HCT116 (cell line): Measurements from ENCODE around the gene KLHDC10. TPM values are rescaled to one million over a fixed set of nuclear protein-coding genes. Genes with fewer than 3 reads are reported as not detected.

Experiments
- ATAC-seq: fragments of 200-7000 bp; cut with Tn5 transposase; 2 replicates; pipeline ENCODE4 v1.9.1; 2020; ENCODE audit warnings: mild to moderate bottlenecking, moderate library complexity
- BruUV-seq: library from RNA; stranded (reverse); fragments of 400-500 nt; replicated peaks from 2 replicates; lab custom pipeline; 2021; lab: Mats Ljungman, UMichigan
- CTCF ChIA-PET: fragments of 300-600 bp; sonication (Branson Sonifier 250); formaldehyde crosslinking; loops from one replicate; lab custom pipeline; 2021; ENCODE audit warnings: antibody characterized with exemption; lab: Charles Lee
- POLR2A ChIA-PET: fragments of 300-600, 350-600 bp; sonication (Branson Sonifier 250); formaldehyde crosslinking; loops from one replicate; lab custom pipeline; 2021; ENCODE audit warnings: antibody characterized with exemption; lab: Charles Lee
- RAD21 ChIA-PET, 2 experiments: fragments of 300-600 bp; sonication (Branson Sonifier 250); formaldehyde crosslinking; loops; one replicate each; lab custom pipeline; 2023; ENCODE audit warnings: low total read pairs in 2 of 2; ENCODE audit not compliant: uncharacterized antibody in 2 of 2, unreplicated experiment in 2 of 2, low non-redundant PET in 1 of 2; lab: Charles Lee
- DNase-seq: peaks from one replicate; pipeline ENCODE4 v3.0.0-alpha.2; 2010; ENCODE audit warnings: low read depth, low spot score
- H2AFZ ChIP-seq: fragments of 200-600 bp; shearing (Covaris generic), sonication (generic); 2 replicates; pipeline ENCODE4 v1.6.1; 2017; ENCODE audit warnings: low read depth, mixed run types, mixed read lengths, antibody characterized with exemption, low read length; ENCODE audit not compliant: poor library complexity, severe bottlenecking
- H3K27ac ChIP-seq: 2 replicates; pipeline ENCODE4 v1.5.1; 2012; ENCODE audit warnings: low read depth, low read length
- H3K27me3 ChIP-seq: fragments of 200-600 bp; sonication (generic); 2 replicates; pipeline ENCODE4 v1.6.1; 2016; ENCODE audit warnings: mixed run types, low read length, mixed read lengths; ENCODE audit not compliant: insufficient read depth
- H3K36me3 ChIP-seq, 2 experiments: fragments of 200-500 bp in 1 of 2; fragments of 200-600 bp in 1 of 2; sonication (Bioruptor generic) in 1 of 2; sonication (generic) in 1 of 2; 2 replicates each; pipeline versions ENCODE4 v1.5.1 to v1.6.1; 2014 to 2016; ENCODE audit warnings: low read length in 2 of 2, inconsistent platforms in 1 of 2, mixed read lengths in 1 of 2, mixed run types in 1 of 2; ENCODE audit not compliant: insufficient read depth in 2 of 2, control insufficient read depth in 1 of 2
- H3K4me1 ChIP-seq, 2 experiments: fragments of 200-600 bp in 1 of 2; sonication (generic) in 1 of 2; 2 replicates each; pipeline versions ENCODE4 v1.5.1 to v1.6.1; 2012 to 2017; ENCODE audit warnings: low read length in 2 of 2, inconsistent platforms in 1 of 2, mild to moderate bottlenecking in 1 of 2, mixed read lengths in 1 of 2, mixed run types in 1 of 2, moderate library complexity in 1 of 2; ENCODE audit not compliant: insufficient read depth in 2 of 2, control insufficient read depth in 1 of 2
- H3K4me2 ChIP-seq: fragments of 200-600 bp; sonication (generic); 2 replicates; pipeline ENCODE4 v1.6.1; 2017; ENCODE audit warnings: mixed run types, low read length, mixed read lengths
- H3K4me3 ChIP-seq, 2 experiments: fragments of 200-600 bp in 1 of 2; sonication (generic) in 1 of 2; replicated peaks in 1 of 2; 2 replicates each; pipeline ENCODE4 v1.5.1; 2011 to 2016; ENCODE audit warnings: low read length in 2 of 2, control low read depth in 1 of 2, low read depth in 1 of 2, mild to moderate bottlenecking in 1 of 2, mixed read lengths in 1 of 2, mixed run types in 1 of 2
- H3K79me2 ChIP-seq: fragments of 200-600 bp; sonication (generic); 2 replicates; pipeline ENCODE4 v1.6.1; 2017; ENCODE audit warnings: mild to moderate bottlenecking, mixed run types, low read length, moderate library complexity, mixed read lengths; ENCODE audit not compliant: insufficient read depth
- H3K9ac ChIP-seq: fragments of 200-600 bp; sonication (generic); 2 replicates; pipeline ENCODE4 v1.6.1; 2016; ENCODE audit warnings: low read length, mixed read lengths
- H3K9me2 ChIP-seq: fragments of 200-600 bp; sonication (generic), shearing (Covaris generic); 2 replicates; pipeline ENCODE4 v1.6.1; 2017; ENCODE audit warnings: mixed run types, mild to moderate bottlenecking, moderate library complexity; ENCODE audit not compliant: insufficient read depth
- H3K9me3 ChIP-seq, 2 experiments: fragments of 200-500 bp in 1 of 2; fragments of 200-600 bp in 1 of 2; sonication (Bioruptor generic) in 1 of 2; sonication (generic) in 1 of 2; 2 replicates each; pipeline ENCODE4 v1.6.1; 2014 to 2017; ENCODE audit warnings: low read length in 2 of 2, mixed read lengths in 2 of 2, inconsistent platforms in 1 of 2, low read depth in 1 of 2, mild to moderate bottlenecking in 1 of 2, mixed run types in 1 of 2, moderate library complexity in 1 of 2; ENCODE audit not compliant: control insufficient read depth in 1 of 2, insufficient read depth in 1 of 2
- H4K20me1 ChIP-seq: fragments of 200-600 bp; sonication (generic), shearing (Covaris generic); 2 replicates; pipeline ENCODE4 v1.6.1; 2017; ENCODE audit warnings: mixed run types, mild to moderate bottlenecking, moderate library complexity; ENCODE audit not compliant: insufficient read depth
- EZH2phosphoT487 ChIP-seq: fragments of 200-600 bp; IDR thresholded peaks from 2 replicates; pipeline ENCODE4 v1.6.1; 2018; ENCODE audit warnings: antibody characterized with exemption, borderline replicate concordance
- MAX ChIP-seq: IDR thresholded peaks from 2 replicates; pipeline ENCODE4 v1.6.1; 2012
- REST ChIP-seq: IDR thresholded peaks from 2 replicates; pipeline ENCODE4 v1.6.1; 2012; ENCODE audit warnings: low read depth
- SIN3A ChIP-seq: IDR thresholded peaks from 2 replicates; pipeline ENCODE4 v1.6.1; 2012; ENCODE audit warnings: low read depth
- intact Hi-C: fragments of 100-400 bp; cut with micrococcal nuclease; formaldehyde crosslinking; loops from 2 replicates; pipeline ENCODE4 v1.10.0; 2022
- total RNA-seq: library from RNA; stranded (reverse); gene quantifications from one replicate; pipeline ENCODE4 v1.2.1, GENCODE V29; 2021; ENCODE audit not compliant: unreplicated experiment

The KLHDC10 gene
- total RNA-seq, 1 experiment from 2014 or later = 25.8 TPM

GRCh38 chr7:130149281-130150139 lies 79.2 kb downstream of the KLHDC10 start:
- ChIA-PET CTCF (no interaction called here), POLR2A (no interaction called here), RAD21 (no interaction called here)
- H3K9me2 ChIP-seq = no peaks in the 10 kb centered on the region
- H3K36me3 ChIP-seq = no peaks in the 10 kb centered on the region
- no peaks in the 10 kb centered on the region for H3K79me2 ChIP-seq
- no peaks in the 10 kb centered on the region for H3K27me3 ChIP-seq
- H3K27ac ChIP-seq = no peak overlapping the region
- no peaks in the 10 kb centered on the region for H3K9me3 ChIP-seq
- no peak overlapping the region for H3K4me3 ChIP-seq
- H3K4me1 ChIP-seq = peaks cover 10 to 14% of the 10 kb centered on the region in 2 experiments
- no peak overlapping the region for H3K9ac ChIP-seq
- no peaks in the 10 kb centered on the region for H4K20me1 ChIP-seq
- no peak overlapping the region for H3K4me2 ChIP-seq
- no peak for DNase-seq
- H2AFZ ChIP-seq = no peak overlapping the region
- intact Hi-C loops = no loop called here
- no peak for ATAC-seq
- BruUV-seq = no TSS peak
- TF ChIP-seq REST = no peak
- TF ChIP-seq EZH2phosphoT487 = no peak
- TF ChIP-seq SIN3A = no peak
- TF ChIP-seq MAX = no peak
